Smooth muscle cell (in vitro differentiated cells): Measurements from ENCODE around the gene MRPS2. TPM values are rescaled to one million over a fixed set of nuclear protein-coding genes. Genes with fewer than 3 reads are reported as not detected.

Experiments
- DNase-seq: peaks from one replicate; lab custom pipeline; 2025; ENCODE audit not compliant: unreplicated experiment; lab: John Stamatoyannopoulos, UW
- H2AFZ ChIP-seq: fragments of 200-600 bp; sonication (generic); 2 replicates; pipeline ENCODE4 v1.6.0; 2016; ENCODE audit warnings: antibody characterized with exemption, low read depth, mild to moderate bottlenecking
- H3F3A ChIP-seq: fragments of 200-600 bp; sonication (generic); 2 replicates; pipeline ENCODE4 v1.6.0; 2017; ENCODE audit warnings: antibody characterized with exemption, low read depth
- H3K27ac ChIP-seq: fragments of 200-600 bp; sonication (generic); 2 replicates; pipeline ENCODE4 v1.5.1; 2016; ENCODE audit warnings: low read depth, mild to moderate bottlenecking
- H3K27me3 ChIP-seq: fragments of 200-600 bp; sonication (generic); 2 replicates; pipeline ENCODE4 v1.6.1; 2016; ENCODE audit warnings: low read depth, mild to moderate bottlenecking
- H3K36me3 ChIP-seq: fragments of 200-600 bp; sonication (generic); 2 replicates; pipeline ENCODE4 v1.5.1; 2016; ENCODE audit warnings: low read depth
- H3K4me1 ChIP-seq: fragments of 200-600 bp; sonication (generic); 2 replicates; pipeline ENCODE4 v1.5.1; 2016; ENCODE audit warnings: low read depth
- H3K4me2 ChIP-seq: fragments of 200-600 bp; sonication (generic); 2 replicates; pipeline ENCODE4 v1.6.0; 2016; ENCODE audit warnings: mild to moderate bottlenecking
- H3K4me3 ChIP-seq: fragments of 200-600 bp; sonication (generic); 2 replicates; pipeline ENCODE4 v1.5.1; 2016; ENCODE audit warnings: mild to moderate bottlenecking
- H3K79me2 ChIP-seq: fragments of 200-600 bp; sonication (generic); 2 replicates; pipeline ENCODE4 v1.6.0; 2016; ENCODE audit warnings: low read depth, mild to moderate bottlenecking
- H3K9ac ChIP-seq: fragments of 200-600 bp; sonication (generic); 2 replicates; pipeline ENCODE4 v1.6.0; 2016; ENCODE audit warnings: low read depth
- H3K9me3 ChIP-seq: fragments of 200-600 bp; sonication (generic); replicated peaks from 2 replicates; pipeline ENCODE4 v1.5.1; 2016; ENCODE audit warnings: low read depth
- H4K20me1 ChIP-seq: fragments of 200-600 bp; sonication (generic); 2 replicates; pipeline ENCODE4 v1.6.0; 2016; ENCODE audit warnings: low read depth
- WGBS: methylation state at CpG from one replicate; pipeline ENCODE4 v1.1.7; 2016; ENCODE audit warnings: low lambda C conversion rate; 5-methylcytosine and 5-hydroxymethylcytosine counted together
- polyA plus RNA-seq: library from polyadenylated mRNA; unstranded; fragments of >200 nt; fragmentation: Nextera tagmentation; extraction: Ambion mirVana; gene quantifications from 2 replicates; pipeline ENCODE4 v1.2.1, GENCODE V29; 2016
- total RNA-seq: library from RNA; depleted of rRNA; stranded (reverse); fragments of >200 nt; gene quantifications from 2 replicates; pipeline ENCODE4 v1.2.3, GENCODE V29; 2014
- TF ChIP-seq, protein P1 (sequence below): fragments of 200-600 bp; sonication (generic); IDR thresholded peaks from 2 replicates; pipeline ENCODE4 v1.5.1; 2017; ENCODE audit warnings: borderline replicate concordance, mild to moderate bottlenecking, antibody characterized with exemption; ENCODE audit not compliant: insufficient read depth, poor library complexity, severe bottlenecking

The MRPS2 gene
- total and polyA plus RNA-seq, 2 experiments from 2014 or later: 30.7 to 49.0 TPM

DNA sequence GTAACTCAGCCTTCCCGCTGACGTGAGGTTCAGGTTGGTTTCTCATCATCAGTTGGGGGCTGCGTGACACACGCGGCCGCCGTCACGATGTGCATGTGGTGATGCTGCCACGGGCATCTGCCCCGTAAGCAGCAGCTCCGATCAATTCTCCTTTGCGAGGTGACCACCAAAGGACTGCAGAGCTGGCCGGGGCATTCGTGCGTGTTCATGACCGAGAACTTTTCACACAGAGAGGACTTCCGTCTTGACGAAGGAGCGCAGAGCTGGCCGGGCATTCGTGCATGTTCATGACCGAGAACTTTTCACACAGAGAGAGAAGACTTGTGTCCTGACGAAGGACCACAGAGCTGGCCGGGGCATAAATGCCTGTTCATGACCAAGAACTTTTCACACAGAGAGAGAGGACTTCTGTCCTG, 16.9 kb downstream of the MRPS2 start:
- Histone ChIP-seq H3K36me3 (no peaks in the 10 kb centered on the region), H3K27ac (no peak overlapping the region), H3K4me2 (no peak overlapping the region), H2AFZ (no peak overlapping the region), H3K9ac (no peak overlapping the region), H3K79me2 (no peaks in the 10 kb centered on the region), H3K4me1 (no peaks in the 10 kb centered on the region), H3K27me3 (no peaks in the 10 kb centered on the region), H3F3A (no peaks in the 10 kb centered on the region), H4K20me1 (no peaks in the 10 kb centered on the region), H3K4me3 (no peak overlapping the region), H3K9me3 (no peaks in the 10 kb centered on the region)
- TF ChIP-seq, protein P1, sequence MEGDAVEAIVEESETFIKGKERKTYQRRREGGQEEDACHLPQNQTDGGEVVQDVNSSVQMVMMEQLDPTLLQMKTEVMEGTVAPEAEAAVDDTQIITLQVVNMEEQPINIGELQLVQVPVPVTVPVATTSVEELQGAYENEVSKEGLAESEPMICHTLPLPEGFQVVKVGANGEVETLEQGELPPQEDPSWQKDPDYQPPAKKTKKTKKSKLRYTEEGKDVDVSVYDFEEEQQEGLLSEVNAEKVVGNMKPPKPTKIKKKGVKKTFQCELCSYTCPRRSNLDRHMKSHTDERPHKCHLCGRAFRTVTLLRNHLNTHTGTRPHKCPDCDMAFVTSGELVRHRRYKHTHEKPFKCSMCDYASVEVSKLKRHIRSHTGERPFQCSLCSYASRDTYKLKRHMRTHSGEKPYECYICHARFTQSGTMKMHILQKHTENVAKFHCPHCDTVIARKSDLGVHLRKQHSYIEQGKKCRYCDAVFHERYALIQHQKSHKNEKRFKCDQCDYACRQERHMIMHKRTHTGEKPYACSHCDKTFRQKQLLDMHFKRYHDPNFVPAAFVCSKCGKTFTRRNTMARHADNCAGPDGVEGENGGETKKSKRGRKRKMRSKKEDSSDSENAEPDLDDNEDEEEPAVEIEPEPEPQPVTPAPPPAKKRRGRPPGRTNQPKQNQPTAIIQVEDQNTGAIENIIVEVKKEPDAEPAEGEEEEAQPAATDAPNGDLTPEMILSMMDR: no peak
- DNase-seq: no peak
- WGBS: 94% methylated on average over 24 of the region's 24 CpGs

DNA sequence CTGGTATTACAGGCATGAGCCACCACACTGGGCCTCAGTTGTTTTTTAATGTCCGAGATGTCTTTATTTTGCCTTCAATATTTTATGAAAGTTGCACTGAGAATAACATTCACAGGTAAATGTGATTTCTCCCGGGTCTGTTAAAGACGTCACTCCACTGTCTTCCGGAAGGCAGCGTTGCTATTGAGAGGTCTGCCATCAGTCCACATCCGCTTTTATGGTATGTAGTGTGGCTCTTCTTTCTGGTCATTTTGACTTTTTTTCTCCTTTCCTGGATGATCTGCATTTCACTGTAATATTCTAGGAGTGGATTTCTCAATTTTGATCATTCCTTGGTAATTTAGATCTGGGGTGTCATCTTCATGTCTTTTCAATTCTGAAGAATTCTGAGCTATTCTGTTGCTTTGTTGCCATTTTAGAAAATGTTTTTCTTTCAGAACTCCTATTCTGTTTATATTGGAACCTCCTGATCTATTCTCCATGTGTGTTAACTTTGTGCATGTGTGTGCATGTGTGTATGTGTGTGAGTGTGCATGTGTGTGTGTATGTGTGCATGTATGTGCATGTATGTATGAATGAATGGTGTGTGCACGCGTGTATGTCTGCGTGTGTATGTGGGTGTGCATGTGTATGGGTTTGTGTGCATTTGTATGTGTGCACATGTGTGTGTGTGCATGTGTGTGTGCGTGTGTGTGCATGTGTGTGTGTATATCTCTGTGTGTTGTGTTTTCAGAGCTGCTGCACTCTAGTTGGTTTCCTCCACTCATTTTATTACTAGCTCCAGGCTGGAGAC, 18.9 kb downstream of the MRPS2 start:
- Histone ChIP-seq H3K4me3 (no peak overlapping the region), H3K4me1 (no peaks in the 10 kb centered on the region), H3K4me2 (no peak overlapping the region), H3K36me3 (no peaks in the 10 kb centered on the region), H3K79me2 (no peaks in the 10 kb centered on the region), H3K9me3 (no peaks in the 10 kb centered on the region), H3K27ac (no peak overlapping the region), H2AFZ (no peak overlapping the region), H3K9ac (no peak overlapping the region), H4K20me1 (no peaks in the 10 kb centered on the region), H3K27me3 (no peaks in the 10 kb centered on the region), H3F3A (no peaks in the 10 kb centered on the region)
- TF ChIP-seq, protein P1: no peak
- DNase-seq: no peak
- 93% methylated on average over 10 of the region's 10 CpGs for WGBS

DNA sequence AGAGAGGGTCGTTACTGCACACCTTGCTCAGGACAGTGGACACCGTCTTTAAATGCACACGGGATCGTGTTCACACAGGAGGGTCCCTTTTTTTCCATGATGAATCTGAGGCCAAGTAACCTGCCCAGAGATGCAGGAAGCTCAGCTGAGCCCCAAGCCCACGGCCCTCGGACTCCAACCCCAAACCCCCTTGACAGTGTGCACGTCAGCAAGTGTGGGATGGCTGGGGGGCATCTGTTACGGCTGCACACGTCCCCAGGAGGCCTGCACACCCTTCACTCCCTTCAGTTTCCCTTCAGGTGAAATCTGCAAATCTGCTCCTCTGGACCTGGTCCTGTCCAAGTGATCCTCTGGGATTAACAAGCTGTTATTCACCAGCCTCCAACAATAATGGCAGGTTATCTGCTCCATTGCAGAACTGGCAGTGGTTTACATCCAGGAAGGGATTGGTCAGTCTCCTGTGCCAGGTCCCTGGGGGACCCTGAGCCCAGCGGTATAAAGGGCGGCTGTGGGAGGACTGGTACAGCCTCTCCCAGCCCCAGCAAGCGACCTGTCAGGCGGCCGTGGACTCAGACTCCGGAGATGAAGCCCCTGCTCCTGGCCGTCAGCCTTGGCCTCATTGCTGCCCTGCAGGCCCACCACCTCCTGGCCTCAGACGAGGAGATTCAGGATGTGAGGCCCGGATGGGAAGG, 20.6 kb downstream of the MRPS2 start, which contains the start of gene LCN1:
Gene LCN1, plus strand, starts transcription at position 525 of the 692 bp plus-strand sequence. Its CDS starts 58 bp downstream, at position 583.
- WGBS: 90% methylated on average over 18 of the region's 18 CpGs
- Histone ChIP-seq H3K4me2 (no peak within 1 kb of the TSS), H2AFZ (no peak within 1 kb of the TSS), H3K9ac (no peak within 1 kb of the TSS), H3K79me2 (no peaks in the 10 kb centered on the region), H3K4me1 (no peaks in the 10 kb centered on the region), H3K27me3 (no peaks in the 10 kb centered on the region), H3F3A (no peaks in the 10 kb centered on the region), H3K36me3 (no peaks in the 10 kb centered on the region), H3K9me3 (no peaks in the 10 kb centered on the region), H4K20me1 (no peaks in the 10 kb centered on the region), H3K27ac (no peak within 1 kb of the TSS), H3K4me3 (no peak within 1 kb of the TSS)
- no peak for DNase-seq
- TF ChIP-seq, protein P1: no peak
